Right lung (tissue), 10 donors: ENCODE results near the gene ABCB6. TPM values are rescaled to one million over a fixed set of nuclear protein-coding genes. Genes with fewer than 3 reads are reported as not detected.
A peak's percentile ranks its signal among the peaks of the same experiment; 100 is the strongest.
"Not testable (repeated sequence)": the region's sequence is repeated elsewhere in the genome, so short reads cannot be mapped to it uniquely, and the experiment has no call there.

Experiments used
- DNase-seq, 2 donors: peaks; one replicate each; pipeline ENCODE4 v3.0.0-alpha.2; 2013
- long read RNA-seq, 8 donors: transcript quantifications; one replicate each; lab custom pipeline, GENCODE V29; 2026
- polyA plus RNA-seq, 5 donors: library from polyadenylated mRNA; unstranded; fragments of 120-200 nt; gene quantifications; one replicate each; pipeline versions ENCODE4 v1.2.1 to v1.2.3, GENCODE V29; 2013; ENCODE audit warnings: inconsistent platforms in 1 of 5, low replicate concordance in 1 of 5; ENCODE audit not compliant: insufficient read length in 5 of 5, insufficient read depth in 1 of 5

The ABCB6 gene
- 10 to 100 TPM; 25.4 to 41.5 (median 30.1) TPM for polyA plus RNA-seq
- long read RNA-seq, donor 1, partial matches to known transcripts: 0 of 2 reads
- long read RNA-seq, donor 1, other reads (novel, unspliced or antisense): 0 of 2 reads
- long read RNA-seq, donor 2, partial matches to known transcripts: 0 of 1 reads
- long read RNA-seq, donor 2, other reads (novel, unspliced or antisense): 0 of 1 reads
- long read RNA-seq, donor 3, partial matches to known transcripts: 0 of 1 reads
- long read RNA-seq, donor 3, other reads (novel, unspliced or antisense): 0 of 1 reads
- long read RNA-seq, donor 4, partial matches to known transcripts: 0 of 4 reads
- long read RNA-seq, donor 4, other reads (novel, unspliced or antisense): 0 of 4 reads
- long read RNA-seq, donor 5, partial matches to known transcripts: 0 of 4 reads
- long read RNA-seq, donor 5, other reads (novel, unspliced or antisense): 0 of 4 reads
- long read RNA-seq, donor 6, partial matches to known transcripts: 0 of 4 reads
- long read RNA-seq, donor 6, other reads (novel, unspliced or antisense): 0 of 4 reads
- long read RNA-seq, donor 7, partial matches to known transcripts: 0 of 5 reads
- long read RNA-seq, donor 7, other reads (novel, unspliced or antisense): 0 of 5 reads
- long read RNA-seq, donor 8, partial matches to known transcripts: 0 of 2 reads
- long read RNA-seq, donor 8, other reads (novel, unspliced or antisense): 0 of 2 reads

DNA sequence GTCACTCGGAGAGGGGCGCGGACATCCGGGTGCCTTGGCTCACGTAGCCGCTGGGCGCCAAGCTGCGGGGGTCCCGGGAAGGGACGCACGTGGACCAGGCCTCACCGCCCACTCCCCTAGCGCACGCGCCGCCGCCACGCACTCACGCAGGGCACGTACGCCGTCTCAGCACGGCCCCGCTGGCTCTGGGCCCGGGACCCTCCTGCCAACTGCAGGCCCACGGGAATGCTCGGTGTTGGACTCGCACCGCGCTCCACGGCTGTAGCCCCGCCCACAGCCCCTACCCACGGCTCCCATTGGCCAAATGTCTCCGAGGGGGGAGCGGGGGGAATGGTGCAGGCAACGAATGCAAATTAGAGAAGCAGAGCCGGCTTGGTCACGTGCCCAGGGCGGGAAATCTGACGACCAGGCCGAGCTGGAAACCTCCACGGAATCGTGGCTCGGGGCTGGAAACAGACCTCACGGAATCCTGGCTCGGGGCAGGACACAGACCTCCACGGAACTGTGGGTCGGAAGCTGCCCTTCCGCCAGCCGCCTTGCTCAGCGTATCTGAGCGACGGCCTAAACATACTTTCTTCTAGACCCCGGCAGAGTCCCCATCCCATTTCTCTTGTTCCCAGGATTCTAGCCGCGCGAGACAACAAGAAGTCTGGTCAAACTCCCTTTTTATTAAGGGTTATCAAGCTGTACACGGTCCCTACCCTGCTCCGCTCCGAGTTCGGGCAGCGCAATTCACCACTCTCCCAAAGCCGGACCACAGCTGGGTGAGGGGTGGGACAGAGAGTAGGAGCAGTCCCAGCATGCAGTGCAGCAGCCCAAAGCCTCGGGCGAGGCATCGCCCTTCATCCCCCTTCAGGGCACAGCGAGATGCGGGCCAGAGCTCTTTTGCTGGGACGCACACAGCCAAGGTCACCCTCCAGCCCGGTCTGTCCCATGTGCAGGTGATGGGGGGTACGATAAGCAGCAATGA lies at the start of gene ABCB6:
Gene ABCB6, minus strand, starts transcription at position 227 of the 970 bp plus-strand sequence. CDS start 285 bp downstream, outside the sequence.
- DNase-seq: peak; percentile 94 to 95

DNA sequence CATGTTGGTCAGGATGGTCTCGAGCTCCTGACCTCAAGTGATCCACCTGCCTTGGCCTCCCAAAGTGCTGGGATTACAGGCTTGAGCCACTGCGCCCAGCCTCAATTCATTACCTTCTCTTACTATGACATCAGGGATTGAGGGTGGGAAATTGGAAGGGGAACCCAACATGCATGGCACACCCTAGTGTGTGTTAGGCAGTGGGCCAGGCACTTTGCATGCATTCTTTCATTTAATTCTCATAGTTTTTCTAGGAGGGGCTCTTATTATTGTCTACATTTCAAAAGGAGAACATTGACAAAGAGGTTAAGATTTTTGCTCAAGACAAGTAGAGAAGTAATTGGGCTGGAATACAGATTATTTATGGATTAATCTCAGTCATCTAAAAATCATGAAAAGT lies 49.5 kb upstream of the ABCB6 start:
- DNase-seq: no peak

DNA sequence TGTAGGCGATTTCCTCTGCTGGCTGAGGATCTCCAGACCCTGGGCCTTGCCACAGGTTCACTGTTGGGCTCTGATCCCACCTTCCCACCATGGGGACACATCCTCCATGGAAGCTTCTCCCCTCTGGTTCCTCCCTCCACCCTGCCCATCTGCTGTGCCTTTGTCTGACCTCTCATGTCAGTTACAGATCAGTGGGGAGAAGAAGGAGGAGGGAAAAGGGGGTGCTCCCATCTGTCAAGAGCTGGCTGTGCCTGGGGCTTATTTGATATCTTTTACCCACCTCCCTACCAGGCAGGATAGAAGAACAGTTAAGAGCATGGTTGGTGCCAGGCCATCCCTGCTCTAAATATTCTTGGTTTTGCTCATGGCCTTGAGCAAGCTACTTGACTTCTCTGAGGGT lies 48.1 kb upstream of the ABCB6 start:
- DNase-seq: no peak

DNA sequence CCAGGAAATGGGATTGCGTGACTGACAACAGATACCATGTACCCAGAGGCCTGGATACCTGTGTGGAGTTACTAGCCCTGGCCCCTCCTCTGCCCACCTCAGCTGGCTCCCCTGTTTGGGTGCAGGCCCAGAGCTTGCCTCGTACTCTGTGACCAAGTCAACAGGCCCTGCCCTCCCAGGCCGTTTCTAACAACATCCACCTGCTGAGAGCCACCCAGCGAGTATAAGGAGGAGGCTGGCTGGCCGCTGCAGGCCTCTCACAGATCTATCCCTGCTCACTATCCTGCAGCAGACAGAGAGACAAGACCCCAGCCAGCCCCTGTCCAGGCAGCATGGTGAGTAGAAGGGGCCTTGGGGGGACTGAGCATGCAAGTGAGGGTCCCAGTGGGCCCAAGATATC lies 47.5 kb upstream of the ABCB6 start:
- DNase-seq: no peak

DNA sequence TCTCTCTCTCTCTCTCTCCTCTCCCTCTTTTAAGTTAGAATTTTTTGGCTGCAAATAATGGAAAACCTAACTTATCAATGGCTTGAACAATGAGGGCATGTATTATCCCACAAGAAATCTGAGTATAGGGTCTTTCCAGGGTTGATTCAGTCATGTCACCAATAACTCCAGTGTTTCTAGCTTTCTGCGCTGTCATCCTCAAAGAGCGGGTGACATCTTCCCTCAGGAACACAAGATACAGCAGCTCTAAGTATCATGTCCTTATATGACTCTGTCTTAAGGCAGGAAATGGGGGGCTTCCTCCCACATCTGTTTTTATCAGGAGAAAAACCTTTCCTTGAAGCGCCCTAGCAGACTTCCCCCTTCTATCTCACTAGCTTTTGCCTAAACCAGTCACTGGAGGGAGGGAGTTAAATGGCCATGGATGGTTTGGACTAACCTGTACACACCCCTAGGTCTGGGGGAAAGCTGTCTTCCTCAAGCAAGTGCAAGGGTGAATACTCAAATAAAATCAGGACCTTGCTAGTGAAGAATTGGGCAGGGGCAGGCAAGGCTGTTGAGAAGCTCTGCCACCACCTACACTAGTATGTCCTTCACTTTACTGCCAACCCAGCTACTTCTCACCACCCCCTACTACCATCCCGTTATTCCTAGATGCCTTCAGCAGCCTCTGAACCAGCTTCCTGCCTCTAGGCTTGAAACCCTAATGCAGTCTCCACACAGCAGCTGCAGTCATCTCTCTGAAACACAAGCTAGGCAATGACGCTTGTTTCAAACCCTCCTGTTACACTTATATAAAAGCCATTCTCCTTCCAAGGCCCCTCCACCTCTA lies 42.5 kb upstream of the ABCB6 start:
- no peak for DNase-seq

DNA sequence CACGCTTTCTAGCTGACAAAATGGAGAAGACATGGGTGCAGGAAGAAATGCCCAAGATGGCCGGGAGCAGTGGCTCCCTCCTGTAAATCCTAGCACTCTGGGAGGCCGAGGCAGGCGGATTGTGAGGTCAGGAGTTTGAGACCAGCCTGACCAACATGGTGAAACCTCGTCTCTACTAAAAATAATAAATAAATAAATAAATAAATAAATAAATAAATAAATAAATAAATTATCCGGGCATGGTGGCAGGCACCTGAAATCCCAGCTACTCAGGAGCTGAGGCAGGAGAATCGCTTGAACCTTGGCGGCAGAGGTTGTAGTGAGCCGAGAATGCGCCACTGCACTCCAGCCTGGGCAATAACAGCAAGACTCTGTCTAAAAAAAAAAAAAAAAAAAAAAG lies 40.2 kb upstream of the ABCB6 start:
- not testable (repeated sequence) for DNase-seq

DNA sequence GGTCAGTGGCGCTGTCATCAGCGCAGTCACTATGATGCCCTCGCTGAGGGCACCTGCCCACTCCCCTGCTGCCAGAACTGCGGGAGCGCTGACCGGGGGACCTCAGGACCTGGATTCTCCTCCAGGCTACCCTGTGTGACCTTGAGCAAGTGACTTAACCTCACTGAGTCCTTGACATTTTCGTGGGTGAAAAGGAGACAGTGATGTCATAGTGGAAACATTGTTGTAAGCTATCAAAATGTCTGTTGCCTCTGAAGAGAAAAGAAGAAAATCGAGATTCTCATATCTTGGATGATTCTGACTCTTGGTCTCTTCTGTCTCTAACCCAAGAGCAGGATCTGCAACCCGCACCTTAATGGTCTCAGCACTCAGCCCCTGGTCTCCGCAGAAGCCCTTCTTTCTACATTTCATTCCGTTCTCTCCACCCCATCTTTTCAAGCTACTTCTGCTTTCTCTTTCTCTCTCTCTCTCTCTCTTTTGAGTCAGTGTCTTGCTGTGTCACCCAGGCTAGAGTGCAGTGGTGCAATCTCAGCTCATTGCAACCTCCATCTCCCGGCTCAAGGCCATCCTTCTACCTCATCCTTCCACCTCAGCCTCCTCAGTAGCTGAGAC lies 35.9 kb upstream of the ABCB6 start:
- no peak for DNase-seq

DNA sequence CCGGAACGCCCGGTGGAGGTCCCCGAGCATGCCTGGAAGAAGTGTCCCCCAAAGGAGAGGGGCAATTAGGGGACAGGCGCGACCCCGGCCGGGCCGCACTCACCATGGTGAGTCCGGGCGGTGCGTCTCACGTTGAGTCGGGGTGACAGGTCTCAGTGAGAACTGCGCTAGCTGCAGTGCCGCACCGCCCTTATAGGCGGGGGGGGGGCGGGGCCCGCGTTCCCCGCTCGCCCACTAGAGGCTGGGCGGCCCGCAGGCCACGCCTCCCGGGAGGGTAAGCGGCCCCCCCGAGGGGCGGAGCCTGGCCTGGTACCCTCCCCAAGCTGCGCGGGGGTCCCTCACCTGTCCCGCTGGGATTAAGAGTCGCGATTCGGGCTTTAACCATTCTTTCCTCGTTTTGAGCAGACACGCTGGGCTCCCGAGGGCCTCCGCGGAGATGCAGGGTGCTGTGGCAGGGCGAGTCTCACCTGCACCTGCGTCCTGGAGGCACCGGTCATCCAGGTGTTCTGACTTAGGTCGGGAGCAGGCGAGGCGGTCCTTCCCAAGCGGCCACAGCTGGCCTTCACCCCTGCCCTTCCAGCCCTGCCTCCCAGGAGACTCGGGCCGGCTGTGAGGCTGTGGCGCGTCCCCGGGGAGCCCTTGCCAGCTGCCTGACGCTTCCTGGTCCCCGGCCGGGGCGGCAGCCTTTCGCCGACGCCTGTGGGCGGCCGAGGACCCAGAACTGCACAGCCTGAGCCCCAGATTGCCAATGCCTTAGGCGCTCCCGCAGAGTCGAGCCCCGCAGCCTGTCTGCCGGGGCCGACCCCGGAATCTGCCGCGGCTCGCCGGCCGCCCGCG lies 35.2 kb upstream of the ABCB6 start, which contains the start of gene TUBA4A:
Gene TUBA4A, minus strand, starts transcription at position 166 of the 837 bp plus-strand sequence. Its CDS starts 60 bp downstream, at position 106.
- DNase-seq: peak; percentile 59 to 63

DNA sequence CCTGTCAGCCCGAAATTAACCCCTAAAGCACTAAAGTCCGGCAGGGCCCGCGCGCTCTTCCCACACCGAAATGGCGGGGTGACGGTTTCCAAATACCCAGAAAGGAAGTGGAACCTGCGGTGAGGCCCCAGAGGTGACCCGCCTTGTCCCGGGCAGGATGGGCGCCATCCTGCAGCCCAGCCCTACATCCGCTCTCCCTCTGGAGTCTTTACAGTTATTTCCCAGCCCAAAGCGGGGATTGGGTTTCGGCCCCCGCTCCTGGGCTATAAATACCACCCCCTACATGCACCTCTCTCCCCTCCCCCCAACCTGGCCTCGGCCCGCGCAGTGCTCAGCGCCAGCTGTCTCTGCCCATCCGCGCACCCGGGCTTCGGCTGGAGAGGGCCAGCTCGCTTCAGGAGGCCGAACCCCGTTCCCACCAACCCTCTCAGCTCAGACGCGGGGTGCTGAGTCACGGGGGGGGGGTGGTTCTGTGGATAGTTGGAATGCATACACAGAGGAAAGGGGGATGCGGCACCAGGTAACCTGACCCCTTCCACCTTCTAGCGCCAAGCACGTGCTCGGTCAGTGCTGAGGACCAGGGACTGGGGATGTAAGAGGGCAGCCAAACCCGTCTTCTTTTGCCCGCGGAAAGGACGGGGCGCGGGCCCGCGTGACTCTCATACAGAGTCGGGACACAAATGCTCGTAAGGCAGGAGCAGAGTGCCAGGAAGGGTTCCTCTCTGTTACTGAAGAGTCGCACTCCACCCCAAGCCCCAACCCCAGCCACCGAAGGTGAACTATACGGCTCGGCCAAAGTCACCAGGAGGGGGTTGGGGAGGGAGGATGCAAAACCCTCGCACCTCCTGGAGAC lies 34.4 kb upstream of the ABCB6 start, which contains the start of gene TUBA4B:
Gene TUBA4B, plus strand, starts transcription at position 344 of the 853 bp plus-strand sequence. Its CDS starts 165 bp downstream, at position 509.
- DNase-seq: peak; percentile 7 to 10

DNA sequence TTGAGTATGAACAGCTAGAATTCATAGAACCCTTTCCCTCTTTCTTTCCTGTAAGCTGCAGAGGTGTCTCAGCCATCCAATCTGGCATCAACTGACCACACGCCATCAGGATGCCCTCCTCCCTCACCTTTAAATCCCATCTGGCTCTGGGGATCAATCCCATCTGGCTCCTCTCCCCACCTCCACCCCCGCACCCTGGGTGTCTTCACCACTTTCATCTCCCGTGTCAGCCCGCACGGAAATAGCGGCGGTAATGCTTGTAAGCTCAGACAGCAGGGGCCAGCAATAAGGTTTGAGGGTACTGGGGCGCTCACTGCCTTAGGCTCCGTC lies 33.8 kb upstream of the ABCB6 start:
- no peak for DNase-seq

DNA sequence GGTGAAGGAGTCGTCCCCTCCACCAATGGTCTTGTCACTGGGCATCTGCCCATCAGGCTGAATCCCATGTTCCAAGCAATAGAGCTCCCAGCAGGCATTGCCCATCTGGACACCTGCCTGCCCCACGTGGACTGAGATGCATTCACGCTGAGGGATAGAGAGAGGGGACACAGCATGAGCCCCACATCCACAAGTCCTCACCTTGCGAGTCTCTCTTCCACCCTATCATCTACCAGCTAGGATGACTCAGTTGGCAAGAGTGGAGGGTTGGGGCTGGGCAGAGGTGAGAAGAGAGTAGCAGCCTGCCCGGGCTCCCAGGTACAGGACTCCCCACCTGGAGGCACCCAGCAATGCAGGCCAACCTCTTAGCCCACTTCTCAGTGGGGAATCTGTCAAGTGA lies 33.3 kb upstream of the ABCB6 start:
- DNase-seq: no peak

DNA sequence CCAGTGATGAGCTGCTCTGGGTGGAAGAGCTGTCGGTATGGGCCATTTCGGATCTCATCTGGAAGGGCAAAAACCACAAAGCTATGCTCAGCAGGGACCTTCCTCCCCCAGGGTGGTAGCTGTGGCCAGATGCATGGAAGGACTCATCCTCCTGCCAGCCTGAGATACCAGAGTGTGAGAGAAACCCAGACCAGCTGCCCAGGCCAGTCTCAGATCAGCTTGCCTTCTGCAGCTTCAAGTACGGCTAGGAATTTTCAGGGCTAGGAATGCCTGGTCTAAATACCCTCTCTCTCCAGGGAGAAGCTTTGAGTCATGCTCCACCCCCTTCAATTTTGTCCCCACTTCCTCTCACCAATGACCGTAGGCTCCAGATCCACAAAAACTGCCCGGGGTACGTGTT lies 32.9 kb upstream of the ABCB6 start:
- no peak for DNase-seq

DNA sequence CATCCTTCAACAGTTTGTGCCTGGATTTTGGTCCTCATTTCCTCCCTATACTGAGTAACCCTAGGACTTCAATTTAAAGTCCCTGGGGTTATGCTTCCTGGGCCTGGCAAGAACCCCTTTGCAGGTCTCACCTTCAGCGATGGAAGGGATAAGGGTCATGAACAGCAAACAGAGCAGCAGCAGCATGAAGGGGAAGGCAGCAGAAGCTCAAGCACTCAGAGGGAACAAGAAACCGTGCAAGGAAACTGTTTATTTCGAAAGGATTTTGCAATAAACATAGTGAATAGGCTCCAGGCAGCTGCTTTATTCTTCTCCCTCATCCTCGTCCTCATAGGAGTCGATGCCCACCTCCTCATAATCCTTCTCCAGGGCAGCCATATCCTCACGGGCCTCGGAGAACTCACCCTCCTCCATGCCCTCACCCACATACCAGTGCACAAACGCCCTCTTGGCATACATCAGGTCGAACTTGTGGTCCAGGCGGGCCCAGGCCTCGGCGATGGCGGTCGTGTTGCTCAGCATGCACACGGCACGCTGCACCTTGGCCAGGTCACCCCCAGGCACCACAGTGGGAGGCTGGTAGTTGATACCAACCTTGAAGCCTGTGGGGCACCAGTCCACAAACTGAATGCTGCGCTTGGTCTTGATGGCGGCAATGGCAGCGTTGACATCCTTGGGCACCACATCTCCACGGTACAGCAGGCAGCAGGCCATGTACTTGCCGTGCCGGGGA lies 31.5 kb upstream of the ABCB6 start:
- DNase-seq: no peak

DNA sequence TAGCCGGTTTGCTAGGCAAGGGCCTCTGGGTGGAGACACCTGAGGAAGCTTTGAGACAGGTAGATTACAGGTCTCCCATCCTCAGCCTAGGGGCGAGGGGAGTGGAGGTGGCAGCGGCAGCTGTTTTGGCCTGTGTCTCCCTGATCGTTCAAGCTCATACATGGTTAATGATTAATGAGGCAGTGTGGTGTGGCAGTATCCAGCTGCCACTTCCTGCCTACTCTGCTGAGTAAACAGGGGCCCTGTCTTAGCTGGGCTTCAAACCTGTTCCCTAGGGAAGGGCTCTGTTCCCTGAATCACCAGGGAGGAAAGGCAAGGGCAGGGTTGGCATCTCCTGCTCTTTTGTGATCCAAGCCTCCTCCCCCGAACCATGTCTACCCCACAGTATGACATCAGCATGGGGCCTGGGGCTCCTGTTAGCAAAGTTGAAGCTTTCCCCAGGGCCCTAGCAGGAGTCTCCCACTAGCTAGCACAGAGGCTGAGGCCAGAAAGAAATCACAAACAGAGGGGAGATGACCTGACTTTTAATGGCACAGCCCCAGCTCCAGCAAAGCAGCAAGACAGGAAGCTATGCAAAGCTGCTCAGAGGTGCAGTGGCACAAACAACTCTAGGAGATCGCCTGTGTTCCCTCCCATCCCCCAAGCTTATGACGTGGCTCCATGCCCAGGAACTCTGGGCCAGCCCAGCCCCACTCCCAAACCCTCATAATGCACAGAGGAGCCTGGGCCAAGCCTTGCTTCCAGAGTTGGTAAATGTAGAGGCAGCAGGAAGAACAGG lies 30.6 kb upstream of the ABCB6 start:
- peak; percentile 83 to 88 for DNase-seq

DNA sequence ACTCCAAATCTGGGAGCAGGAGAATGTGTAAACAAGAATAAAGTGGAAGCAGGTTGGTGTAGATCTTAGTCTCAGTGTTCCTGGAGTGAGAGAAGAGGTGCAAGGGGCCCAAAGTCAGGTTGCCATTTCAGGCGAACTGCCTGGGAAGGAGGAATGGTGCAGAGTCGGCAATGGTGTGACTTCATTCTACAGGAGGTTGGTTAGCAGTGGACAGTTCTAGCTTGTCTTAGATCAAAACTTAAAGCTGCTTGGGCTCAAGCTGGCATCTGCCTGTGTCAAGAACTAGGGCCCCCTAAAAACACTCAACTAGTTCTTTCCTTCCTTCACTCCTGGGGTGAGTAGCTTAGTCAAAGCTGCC lies 30.1 kb upstream of the ABCB6 start:
- DNase-seq: no peak

DNA sequence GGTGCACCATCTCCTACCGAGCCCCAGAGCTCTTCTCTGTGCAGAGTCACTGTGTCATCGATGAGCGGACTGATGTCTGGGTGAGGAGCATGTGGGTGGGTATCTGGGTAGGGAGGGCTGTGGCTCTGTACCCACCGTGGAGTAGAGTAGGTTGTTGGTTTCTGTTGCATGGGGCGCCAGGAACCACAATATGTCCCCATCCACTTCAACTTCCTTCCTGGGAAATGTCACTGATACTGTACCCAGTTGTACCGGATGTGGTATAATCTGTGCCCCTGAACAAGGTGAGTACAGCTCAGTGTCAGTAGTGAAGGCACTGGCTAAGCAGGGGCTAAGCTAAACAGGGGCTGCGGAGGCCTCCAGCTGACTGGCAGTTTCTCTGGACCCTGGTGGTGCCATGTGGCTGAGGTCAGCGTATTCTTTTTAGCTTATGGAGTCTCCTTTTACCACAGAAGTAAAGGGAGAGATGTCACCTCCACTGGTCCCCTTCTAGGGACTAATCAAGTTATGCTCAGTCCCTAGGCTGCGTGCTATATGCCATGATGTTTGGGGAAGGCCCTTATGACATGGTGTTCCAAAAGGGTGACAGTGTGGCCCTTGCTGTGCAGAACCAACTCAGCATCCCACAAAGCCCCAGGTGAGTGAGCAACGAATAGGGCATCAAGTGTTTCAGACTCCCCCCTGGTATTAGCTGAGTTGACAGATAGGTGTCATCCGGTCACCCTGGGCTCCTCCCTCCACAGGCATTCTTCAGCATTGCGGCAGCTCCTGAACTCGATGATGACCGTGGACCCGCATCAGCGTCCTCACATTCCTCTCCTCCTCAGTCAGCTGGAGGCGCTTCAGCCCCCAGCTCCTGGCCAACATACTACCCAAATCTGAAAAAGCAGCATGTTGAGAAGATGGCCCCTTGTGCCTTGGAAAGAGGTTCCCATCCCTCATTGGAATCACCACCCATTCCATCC lies 29.2 kb upstream of the ABCB6 start:
- no peak for DNase-seq
